Kidney (tissue), 14 donors: ENCODE results near the gene NDUFAF8. TPM values are rescaled to one million over a fixed set of nuclear protein-coding genes. Genes with fewer than 3 reads are reported as not detected.

ENCODE experiments used
- DNase-seq, 5 donors: peaks; one replicate each; pipeline ENCODE4 v3.0.0-alpha.2; 2013 to 2020
- FAIRE-seq: peaks from 2 replicates; lab custom pipeline; 2012; peaks lifted over from hg19 to GRCh38; lab: Jason Lieb, UNC
- H3K27ac ChIP-seq, 2 donors: one replicate each; pipeline ENCODE4 v1.7.0; 2013; ENCODE audit warnings: low read depth in 2 of 2, low read length in 2 of 2, inconsistent platforms in 1 of 2
- H3K27me3 ChIP-seq: one replicate; pipeline ENCODE4 v1.7.1; 2013; ENCODE audit warnings: low read length, inconsistent platforms; ENCODE audit not compliant: control insufficient read depth, insufficient read depth
- H3K36me3 ChIP-seq, 3 donors: one replicate each; pipeline versions ENCODE4 v1.7.0 to v1.7.1; 2013; ENCODE audit warnings: low read length in 3 of 3, control low read depth in 1 of 3, inconsistent platforms in 1 of 3; ENCODE audit not compliant: insufficient read depth in 3 of 3, control insufficient read depth in 2 of 3
- H3K4me1 ChIP-seq, 3 donors: one replicate each; pipeline versions ENCODE4 v1.7.0 to v1.7.1; 2013; ENCODE audit warnings: low read length in 3 of 3, inconsistent platforms in 1 of 3, low read depth in 1 of 3; ENCODE audit not compliant: control insufficient read depth in 2 of 3, insufficient read depth in 2 of 3
- H3K4me3 ChIP-seq, 3 donors: one replicate each; pipeline versions ENCODE4 v1.7.0 to v1.8.1; 2013; ENCODE audit warnings: low read length in 3 of 3, control low read depth in 1 of 3, inconsistent platforms in 1 of 3
- H3K9ac ChIP-seq, 3 donors: one replicate each; pipeline versions ENCODE4 v1.7.0 to v1.7.1; 2013; ENCODE audit warnings: low read length in 3 of 3, control low read depth in 1 of 3, inconsistent platforms in 1 of 3
- H3K9me3 ChIP-seq, 3 donors: one replicate each; pipeline versions ENCODE4 v1.7.0 to v1.7.1; 2013; ENCODE audit warnings: low read length in 3 of 3, control low read depth in 1 of 3, inconsistent platforms in 1 of 3; ENCODE audit not compliant: control insufficient read depth in 2 of 3, insufficient read depth in 1 of 3
- intact Hi-C: fragments of 100-400 bp; cut with DNase I; formaldehyde crosslinking; loops from one replicate; pipeline ENCODE4 v1.11.1; 2022
- polyA plus RNA-seq: library from polyadenylated mRNA; stranded (reverse); fragments of 350-450 nt; fragmentation: Illumina TruSeq; extraction: RNeasy Lipid Tissue Mini Kit (QIAGEN cat#74804); gene quantifications from one replicate; pipeline ENCODE4 v1.2.3, GENCODE V29; 2014; ENCODE audit warnings: low read depth, low replicate concordance; ENCODE audit not compliant: insufficient read depth
- total RNA-seq: library from RNA; stranded (reverse); fragmentation: NEBNext Ultra II Directional; extraction: Animal tissue kit (Norgen Biotek cat#: 25700); gene quantifications from one replicate; pipeline ENCODE4 v1.2.1, GENCODE V29; 2021
- TF ChIP-seq, protein P1 (sequence below): IDR thresholded peaks from 3 replicates; pipeline ENCODE4 v1.5.1; 2012; ENCODE audit warnings: mild to moderate bottlenecking, moderate library complexity, borderline replicate concordance; ENCODE audit not compliant: insufficient read depth; ENCODE audit errors: extremely low read depth
- donor health status: control.
- donor health status: control.
- donor health status: control.
- donor health status: control.
- donor health status: control.
- donor health status: DM: yes; HTN: yes; CAD: no.
- donor health status: Normal renal cell carcinoma (clear cell type).

NDUFAF8 gene
- total and polyA plus RNA-seq, 2 donors from 2014 or later, result 38.6 to 134 TPM

DNA sequence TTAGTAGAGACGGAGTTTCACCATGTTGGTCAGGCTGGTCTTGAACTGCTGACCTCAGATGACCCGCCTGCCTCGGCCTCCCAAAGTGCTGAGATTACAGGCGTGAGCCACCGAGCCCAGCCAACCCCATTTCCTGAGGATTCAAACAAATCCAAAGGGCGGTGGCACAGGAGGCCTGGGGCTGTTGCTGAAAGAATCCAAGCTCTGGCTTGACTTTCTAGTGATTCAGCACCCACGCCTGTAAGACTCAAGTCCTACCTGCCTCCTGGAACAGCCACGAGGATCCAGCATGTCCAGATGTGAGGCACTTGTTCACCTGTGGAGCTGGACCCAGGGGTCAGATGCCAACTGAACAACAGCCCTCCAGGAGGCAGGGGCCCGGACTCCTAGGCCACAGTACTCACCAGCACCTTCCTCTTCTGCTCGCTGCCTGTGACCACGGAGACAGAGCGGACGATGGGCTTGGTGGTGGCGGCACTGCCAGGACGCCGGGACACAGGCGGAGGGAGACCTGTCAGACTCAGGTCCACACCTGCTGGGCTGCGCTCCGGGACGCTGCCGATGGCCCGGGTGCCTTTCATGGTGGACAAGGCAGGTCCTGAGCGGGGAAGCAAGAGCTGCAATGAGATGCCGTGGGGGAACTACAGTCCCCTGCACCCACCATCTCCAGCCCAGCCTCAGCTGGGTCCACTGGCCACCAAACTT lies 19.5 kb upstream of the NDUFAF8 start:
- no peaks in the 10 kb centered on the region for H3K27me3 ChIP-seq
- H3K9me3 ChIP-seq, result no peaks in the 10 kb centered on the region
- intact Hi-C loops, result loop anchor here (10.0 kb wide), 1 partner anchor 775 kb away; no protein-coding TSS in a partner anchor
- H3K9ac ChIP-seq, result no peak overlapping the region
- no peaks in the 10 kb centered on the region for H3K36me3 ChIP-seq
- TF ChIP-seq, protein P1, sequence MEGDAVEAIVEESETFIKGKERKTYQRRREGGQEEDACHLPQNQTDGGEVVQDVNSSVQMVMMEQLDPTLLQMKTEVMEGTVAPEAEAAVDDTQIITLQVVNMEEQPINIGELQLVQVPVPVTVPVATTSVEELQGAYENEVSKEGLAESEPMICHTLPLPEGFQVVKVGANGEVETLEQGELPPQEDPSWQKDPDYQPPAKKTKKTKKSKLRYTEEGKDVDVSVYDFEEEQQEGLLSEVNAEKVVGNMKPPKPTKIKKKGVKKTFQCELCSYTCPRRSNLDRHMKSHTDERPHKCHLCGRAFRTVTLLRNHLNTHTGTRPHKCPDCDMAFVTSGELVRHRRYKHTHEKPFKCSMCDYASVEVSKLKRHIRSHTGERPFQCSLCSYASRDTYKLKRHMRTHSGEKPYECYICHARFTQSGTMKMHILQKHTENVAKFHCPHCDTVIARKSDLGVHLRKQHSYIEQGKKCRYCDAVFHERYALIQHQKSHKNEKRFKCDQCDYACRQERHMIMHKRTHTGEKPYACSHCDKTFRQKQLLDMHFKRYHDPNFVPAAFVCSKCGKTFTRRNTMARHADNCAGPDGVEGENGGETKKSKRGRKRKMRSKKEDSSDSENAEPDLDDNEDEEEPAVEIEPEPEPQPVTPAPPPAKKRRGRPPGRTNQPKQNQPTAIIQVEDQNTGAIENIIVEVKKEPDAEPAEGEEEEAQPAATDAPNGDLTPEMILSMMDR, result no peak
- FAIRE-seq (no peak), DNase-seq (no peak)
- H3K4me1 ChIP-seq, result peaks cover 0 to 14% (median 0%) of the 10 kb centered on the region in 3 donors
- H3K27ac ChIP-seq, result no peak overlapping the region
- no peak overlapping the region for H3K4me3 ChIP-seq

DNA sequence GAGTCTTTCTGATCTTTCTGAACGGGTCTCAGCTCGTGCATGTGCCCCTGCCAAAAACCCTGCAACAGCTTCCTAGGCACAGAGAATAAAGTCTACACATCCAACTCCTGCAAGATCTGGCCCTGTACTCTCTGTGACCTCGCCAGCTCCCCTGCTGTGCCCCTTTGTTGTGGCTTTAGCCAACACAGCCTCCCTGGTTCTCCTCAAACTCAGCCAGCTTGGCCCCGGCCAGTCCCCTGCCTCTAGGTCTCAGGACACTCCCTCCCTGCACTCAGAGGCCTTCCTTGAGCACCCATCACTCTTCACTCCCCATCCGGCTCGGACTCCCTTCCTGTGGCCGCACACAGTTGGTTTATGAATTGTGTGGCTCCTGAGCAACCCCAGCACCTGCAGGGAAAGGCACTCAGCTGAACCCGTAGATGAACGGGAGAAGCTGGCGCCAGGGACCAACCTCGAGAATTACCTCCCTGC lies 17.7 kb upstream of the NDUFAF8 start:
- FAIRE-seq, result no peak
- no peaks in the 10 kb centered on the region for H3K9me3 ChIP-seq
- no peak overlapping the region for H3K27ac ChIP-seq
- H3K4me1 ChIP-seq, result peaks cover 0 to 14% (median 0%) of the 10 kb centered on the region in 3 donors
- peak overlapping the region in 1 of 3 donors; percentile 64 for H3K4me3 ChIP-seq
- no peak for DNase-seq
- no peaks in the 10 kb centered on the region for H3K36me3 ChIP-seq
- TF ChIP-seq, protein P1, result no peak
- no peaks in the 10 kb centered on the region for H3K27me3 ChIP-seq
- intact Hi-C loops, result no loop called here
- peak overlapping the region in 1 of 3 donors; percentile 46 for H3K9ac ChIP-seq

DNA sequence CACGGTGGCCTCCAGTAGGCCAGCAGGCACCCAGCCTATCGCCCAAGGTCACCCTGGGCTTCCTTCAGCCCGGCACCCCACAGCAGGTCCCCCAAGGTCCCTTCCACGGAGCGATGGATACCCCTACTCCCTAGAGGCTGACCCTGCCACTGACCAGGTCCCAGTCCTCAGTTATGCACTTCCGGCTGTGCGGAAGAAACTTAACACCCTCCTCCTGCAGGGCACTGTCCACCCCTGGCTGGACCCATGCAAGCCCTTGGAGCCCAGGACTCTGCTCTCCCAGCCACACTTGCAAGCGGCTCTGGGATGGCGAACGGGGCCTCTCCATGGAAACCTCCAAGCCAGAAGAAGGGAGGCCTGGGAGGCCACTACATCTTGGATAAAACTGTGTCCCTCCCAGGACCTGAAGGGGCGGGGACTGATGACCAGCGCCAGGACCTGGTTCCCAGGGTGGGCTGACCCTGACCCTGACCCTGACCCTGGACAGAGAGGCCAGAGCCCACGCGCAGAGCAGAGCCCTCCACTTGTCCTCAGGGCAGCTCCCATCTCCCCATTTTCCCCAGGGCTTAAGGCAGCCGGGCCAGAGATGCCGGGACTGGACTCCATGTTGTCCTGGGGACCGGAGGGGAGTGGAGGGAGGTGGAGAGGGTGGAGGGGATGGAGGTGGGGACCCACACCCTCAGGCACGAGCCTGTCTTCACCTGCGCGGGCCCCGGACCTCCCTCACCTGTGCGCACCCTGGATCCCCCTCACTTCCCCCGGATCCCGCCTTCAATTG lies 17.1 kb upstream of the NDUFAF8 start:
- Histone ChIP-seq H3K4me3 (peak overlapping the region; percentile 36 to 64 (median 43)), H3K9ac (peak overlapping the region in 1 of 3 donors; percentile 46), H3K27ac (no peak overlapping the region), H3K36me3 (no peaks in the 10 kb centered on the region), H3K4me1 (peaks cover 0 to 14% (median 0%) of the 10 kb centered on the region in 3 donors), H3K27me3 (no peaks in the 10 kb centered on the region), H3K9me3 (no peaks in the 10 kb centered on the region)
- intact Hi-C loops, result no loop called here
- FAIRE-seq, result no peak
- TF ChIP-seq, protein P1, result no peak
- peak in 1 of 5 donors; percentile 81 for DNase-seq
